CMK (cell line): ENCODE measurements around the gene IFT88.

ENCODE experiments used
- DNase-seq: peaks from one replicate; pipeline ENCODE4 v3.0.0-alpha.2; 2010; ENCODE audit warnings: low read depth

IFT88 gene

DNA sequence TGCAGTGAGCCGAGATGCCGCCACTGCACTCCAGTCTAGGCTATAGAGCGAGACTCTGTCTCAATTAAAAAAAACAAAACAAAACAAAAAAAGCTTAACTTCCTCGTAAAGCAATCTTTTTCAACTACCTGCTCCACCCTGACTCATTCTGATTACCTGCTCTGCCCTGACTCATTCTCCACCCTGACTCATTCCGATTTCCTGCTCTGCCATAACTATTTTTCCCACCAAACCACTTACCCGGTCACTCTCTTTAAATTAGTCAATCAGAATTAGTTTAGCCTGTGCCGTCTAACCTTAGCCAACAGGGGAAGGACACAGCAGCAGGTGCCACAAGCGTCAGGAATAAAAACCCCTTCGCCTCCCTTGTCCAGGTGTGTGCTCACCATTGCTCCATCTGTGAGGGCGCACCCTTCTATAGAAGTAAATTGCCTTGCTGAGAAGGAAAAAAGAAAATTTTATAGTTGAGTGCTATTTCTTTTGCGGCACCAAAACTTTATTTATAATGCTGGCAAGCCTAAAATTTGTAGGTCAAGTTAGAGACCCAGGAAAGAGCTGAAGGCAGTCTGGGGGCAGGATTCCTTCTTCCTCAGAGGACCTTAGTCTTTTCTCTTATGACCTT, 1.7 kb upstream of the IFT88 start:
- DNase-seq, result no peak

GRCh38 chr13:20566468-20566897, 474 bp upstream of the IFT88 start:
- DNase-seq, result no peak

- DNase-seq, result no peak
Measured at GRCh38 chr13:20567881-20568528, 1.0 kb downstream of the IFT88 start.

DNA sequence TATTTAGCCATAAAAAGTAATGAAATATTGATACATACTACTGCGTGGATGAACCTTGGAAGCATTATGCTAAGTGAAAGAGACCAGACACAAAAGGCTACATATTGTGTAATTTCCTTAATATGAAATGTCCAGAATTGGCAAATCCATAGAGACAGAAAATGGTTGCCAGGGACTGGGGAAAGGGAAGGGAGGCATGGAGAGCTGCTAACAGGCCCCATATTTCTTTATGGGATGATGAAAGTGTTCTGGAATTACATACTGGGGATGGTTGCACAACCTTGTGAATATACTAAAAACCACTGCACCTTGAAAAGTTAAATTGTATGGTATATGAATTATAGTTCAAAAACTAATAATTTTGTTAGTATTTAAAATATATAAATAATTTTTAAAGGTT, 3.6 kb downstream of the IFT88 start:
- no peak for DNase-seq

DNA sequence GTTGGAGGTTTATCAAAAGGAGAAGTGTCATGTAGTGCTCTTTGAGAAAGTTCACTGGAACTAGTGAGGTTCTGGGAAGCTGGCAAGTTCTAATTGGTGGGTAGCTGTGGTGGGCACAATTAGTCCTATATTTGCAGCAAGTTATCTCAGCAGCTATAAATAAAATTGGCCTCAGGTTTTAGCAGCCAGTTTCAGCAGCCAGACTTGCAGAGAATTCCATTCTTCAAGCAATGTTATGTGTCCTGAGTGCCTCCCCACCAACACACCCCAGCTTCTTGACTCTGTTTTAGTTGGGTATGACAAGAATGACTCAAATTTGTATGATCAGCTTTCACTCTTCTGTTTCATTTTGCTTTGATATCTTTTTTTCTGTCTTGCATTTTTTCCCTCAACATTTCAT, 4.7 kb downstream of the IFT88 start:
- no peak for DNase-seq

GRCh38 chr13:20573186-20573585, 6.2 kb downstream of the IFT88 start:
- no peak for DNase-seq

GRCh38 chr13:20573636-20574035, 6.7 kb downstream of the IFT88 start:
- no peak for DNase-seq

DNA sequence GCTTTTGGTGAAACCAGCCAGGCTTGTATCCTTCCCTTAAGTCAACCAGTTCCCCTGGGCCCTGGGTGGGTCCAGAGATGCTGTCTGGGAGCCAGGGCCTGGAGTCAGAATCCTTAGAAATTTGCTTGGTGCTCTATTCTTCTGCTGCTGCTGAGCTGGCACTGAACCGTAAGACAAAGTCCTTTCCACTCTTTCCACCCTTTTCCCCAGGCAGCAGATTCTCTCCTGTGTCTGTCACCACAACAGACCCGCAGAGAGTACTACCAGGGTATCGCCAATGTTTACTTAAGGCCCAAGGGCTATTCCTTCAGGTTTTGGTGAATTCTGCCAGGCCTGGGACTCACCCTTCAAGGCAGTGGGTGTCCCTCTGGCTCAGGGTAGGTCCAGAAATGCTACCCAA, 12.2 kb downstream of the IFT88 start:
- no peak for DNase-seq

DNA sequence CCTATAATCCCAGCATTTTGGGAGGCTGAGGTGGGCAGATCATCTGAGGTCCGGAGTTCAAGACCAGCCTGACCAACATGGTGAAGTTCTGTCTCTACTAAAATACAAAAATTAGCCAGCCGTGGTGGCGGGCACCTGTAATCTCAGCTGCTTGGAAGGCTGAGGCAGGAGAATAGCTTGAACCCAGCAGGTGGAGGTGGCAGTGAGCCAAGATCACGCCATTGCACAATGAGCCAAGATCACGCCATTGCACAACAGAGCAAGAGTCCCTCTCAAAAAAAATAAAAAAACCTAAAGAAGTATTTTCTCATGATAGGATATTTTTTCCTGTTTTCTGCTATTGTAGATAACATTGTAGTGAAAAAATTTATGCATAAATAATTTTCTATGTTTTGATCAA, 13.3 kb downstream of the IFT88 start:
- no peak for DNase-seq

DNA sequence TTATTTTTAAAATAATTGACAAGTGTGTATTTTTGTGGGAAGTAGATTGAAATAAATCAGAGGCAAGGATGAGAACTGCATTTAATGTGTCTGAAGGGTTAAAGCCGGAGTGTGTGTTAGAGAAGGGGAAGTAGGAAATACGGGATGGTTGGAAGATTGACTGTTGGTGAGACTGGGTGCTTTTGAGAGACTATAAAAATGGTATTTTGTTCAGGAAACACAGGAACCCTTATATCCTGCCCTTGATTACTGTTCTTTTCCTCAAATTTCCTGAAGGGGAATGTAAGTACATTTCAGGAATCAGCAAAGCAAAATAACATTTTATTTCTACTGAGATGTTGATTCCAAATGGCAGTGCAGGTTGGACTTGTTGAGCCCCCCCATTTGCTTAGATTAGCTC, 15.1 kb downstream of the IFT88 start:
- no peak for DNase-seq

DNA sequence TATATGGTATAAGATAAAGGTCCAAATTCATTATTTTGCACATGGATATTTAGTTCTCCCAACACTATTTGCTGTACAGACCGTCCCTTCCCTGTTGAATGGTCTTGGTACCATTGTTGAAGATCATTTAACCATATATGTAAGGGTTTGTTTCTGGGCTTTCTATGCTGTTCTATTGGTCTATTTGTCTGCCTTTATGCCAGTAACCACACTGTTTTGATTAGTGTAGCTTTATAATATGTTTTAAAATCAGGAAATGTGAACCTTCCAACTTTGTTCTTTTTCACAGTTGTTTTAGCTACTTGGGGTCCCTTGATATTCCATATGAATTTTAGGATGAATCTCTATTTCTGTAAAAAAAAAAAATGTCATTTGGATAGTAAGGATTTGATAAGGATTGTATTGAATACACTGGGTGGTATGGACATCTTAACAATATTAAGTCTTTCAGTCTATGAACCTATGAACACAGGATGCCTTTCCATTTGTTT, 16.9 kb downstream of the IFT88 start:
- no peak for DNase-seq

GRCh38 chr13:20585371-20585770, 18.4 kb downstream of the IFT88 start:
- DNase-seq, result no peak

- no peak for DNase-seq
Measured at GRCh38 chr13:20588529-20589110, 21.7 kb downstream of the IFT88 start.

GRCh38 chr13:20590561-20590960, 23.6 kb downstream of the IFT88 start:
- DNase-seq, result no peak

DNA sequence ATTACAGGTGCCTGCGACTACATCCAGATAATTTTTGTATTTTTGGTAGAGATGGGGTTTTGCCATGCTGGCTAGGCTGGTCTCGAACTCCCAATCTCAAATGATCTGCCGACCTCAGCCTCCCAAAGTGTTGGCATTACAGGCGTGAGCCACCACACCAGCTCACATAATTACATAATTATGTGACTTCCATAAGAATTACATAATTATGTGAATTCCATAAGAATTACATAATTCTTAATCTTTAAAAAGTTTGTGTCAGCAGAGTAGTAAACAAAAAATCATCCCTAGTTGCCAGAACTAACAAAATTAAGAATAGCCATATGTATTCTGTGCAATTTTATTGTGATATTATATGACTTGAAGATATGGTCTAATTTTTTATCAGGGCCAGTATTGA, 25.6 kb downstream of the IFT88 start:
- DNase-seq, result no peak

- no peak for DNase-seq
Measured at GRCh38 chr13:20594280-20594679, 27.3 kb downstream of the IFT88 start.

- no peak for DNase-seq
Measured at GRCh38 chr13:20607015-20607414, 40.1 kb downstream of the IFT88 start.

DNA sequence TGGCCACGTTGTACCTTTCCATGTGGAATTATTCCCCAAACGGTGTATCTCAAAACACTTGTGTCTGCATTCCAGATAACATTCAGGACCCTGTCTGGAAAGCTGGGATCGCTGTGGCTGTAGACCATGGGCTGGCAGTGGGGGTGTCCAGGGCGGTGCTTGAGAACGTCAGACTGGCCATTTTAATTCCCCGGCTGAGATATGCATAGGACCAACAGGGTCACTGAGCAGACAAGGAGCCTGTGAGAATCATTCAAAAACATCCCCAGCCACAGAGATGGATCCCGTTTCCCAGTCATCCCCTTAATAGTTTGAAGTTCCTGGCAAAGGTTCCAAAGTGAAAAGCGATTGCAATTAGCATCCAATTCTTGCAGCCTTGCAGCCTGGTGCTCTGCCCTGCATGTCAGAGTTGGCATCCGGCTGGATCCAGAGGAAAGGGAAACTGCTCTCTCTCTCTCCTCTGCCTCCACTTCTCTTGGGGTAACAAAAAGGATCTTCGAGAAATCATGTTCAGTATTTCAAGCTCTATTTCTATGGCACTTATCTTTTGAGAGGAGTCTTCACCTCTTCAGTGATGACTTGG, 41.6 kb downstream of the IFT88 start:
- DNase-seq, result no peak

- no peak for DNase-seq
Measured at GRCh38 chr13:20609145-20609544, 42.2 kb downstream of the IFT88 start.

DNA sequence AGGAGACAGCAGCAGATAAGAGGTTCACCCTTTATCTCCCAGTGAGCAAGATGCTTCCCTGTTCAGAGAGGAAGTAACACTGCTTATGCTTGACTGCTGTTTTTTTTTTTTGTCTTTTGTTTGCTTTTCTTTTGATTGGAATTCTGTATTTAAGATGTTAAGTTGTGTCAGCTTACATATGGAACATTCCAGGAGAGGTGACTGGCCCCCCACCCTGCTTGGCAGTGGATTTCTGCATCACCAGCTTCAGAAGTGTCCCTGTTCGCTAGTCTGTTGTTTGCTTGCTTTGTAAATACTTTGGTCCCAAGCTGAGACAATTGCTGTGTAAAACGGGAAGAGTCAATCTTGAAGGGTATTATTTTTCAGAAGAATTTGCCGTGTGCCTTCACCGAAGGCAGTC, 43.0 kb downstream of the IFT88 start:
- no peak for DNase-seq

- no peak for DNase-seq
Measured at GRCh38 chr13:20616059-20616797, 49.3 kb downstream of the IFT88 start.

- no peak for DNase-seq
Measured at GRCh38 chr13:20623000-20623399, 56.0 kb downstream of the IFT88 start.

DNA sequence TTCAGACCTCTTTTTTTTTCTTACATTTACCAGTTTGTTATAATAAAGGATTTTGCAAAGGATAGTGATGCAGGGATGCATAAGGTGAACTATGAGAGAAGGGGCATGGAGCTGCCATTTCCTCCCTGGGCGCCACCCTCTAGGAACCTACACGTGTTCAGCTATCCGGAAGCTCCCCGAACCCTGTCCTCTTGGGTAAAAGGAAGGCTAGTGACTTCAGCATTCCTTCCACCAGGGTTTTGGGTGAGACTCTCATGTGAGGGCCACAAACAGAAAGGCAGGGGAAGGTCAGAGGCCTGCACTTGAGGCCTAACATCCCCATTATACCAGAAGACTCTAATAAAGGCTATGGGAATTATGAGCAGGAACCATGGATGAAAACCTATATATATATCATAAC, 57.3 kb downstream of the IFT88 start:
- no peak for DNase-seq
